Hepatic stellate cell (primary cell): ENCODE measurements around the gene MINDY4.

Experiments used
- DNase-seq: peaks from one replicate; pipeline ENCODE4 v3.0.0; 2011; ENCODE audit warnings: low spot score

MINDY4 gene

DNA sequence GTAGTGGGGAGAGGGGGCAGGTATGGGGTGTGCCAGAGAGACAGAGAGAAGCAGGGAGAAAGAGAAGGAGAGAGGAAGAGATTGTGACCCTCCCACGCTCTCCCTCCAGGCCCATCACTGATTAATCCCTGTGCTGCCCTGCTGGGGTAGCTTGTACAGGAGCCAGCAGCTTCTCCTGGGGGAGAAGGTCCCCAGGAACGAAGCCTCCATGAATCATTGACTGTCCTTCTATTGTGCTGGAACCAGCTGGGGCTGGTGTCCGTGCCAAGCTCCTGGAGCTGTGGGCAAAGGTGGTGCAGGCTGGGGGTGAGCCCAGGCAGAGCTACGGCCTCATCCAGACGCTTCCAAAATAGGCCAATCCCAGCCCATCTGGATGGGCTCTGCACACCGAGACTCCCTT, 161.3 kb downstream of the MINDY4 start:
- DNase-seq: peak; percentile 2

- peak; percentile 3 for DNase-seq
Measured at GRCh38 chr7:30933124-30933974, 162.1 kb downstream of the MINDY4 start.

- no peak for DNase-seq
Measured at GRCh38 chr7:30934225-30934624, 163.0 kb downstream of the MINDY4 start.

DNA sequence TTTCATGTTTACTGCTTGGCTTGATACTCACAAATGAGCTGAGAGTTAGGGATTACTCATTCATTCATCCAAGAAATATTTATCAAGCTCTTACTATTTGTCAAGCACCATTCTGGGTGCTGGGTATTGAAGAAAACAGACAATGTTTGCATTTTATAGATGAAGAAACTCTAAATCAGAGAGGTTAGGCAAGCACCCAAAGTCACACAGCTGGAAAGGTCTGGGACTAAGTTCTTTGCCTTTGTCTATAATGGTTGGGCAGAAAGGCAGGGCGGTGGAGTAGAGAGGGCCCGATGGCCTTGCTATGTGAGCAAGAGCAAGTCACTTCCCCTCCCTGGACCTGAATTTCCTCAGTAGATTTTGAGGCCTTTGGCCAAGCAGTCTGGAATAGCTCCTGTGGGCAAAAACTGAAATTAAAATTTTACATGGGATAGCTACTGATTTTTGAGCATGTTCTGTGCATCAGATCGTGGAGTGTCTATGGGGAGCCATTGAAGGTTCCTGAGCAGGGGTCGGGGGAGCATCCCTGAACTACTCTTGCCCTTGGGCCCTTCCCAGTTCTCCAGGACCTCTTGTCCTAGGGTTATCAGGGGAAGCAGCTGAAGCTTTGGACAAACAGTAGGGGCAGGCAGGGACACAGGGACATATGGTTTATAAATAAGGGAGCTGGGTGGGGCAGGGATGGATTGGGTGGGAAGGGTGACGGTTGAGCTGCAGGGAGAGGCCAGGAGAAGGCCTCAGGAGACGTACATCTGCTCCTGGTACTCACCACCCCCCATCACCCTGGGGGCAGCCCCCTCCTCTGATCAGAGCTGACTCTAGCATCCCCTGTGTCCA, 163.7 kb downstream of the MINDY4 start:
- DNase-seq: peak; percentile 3

DNA sequence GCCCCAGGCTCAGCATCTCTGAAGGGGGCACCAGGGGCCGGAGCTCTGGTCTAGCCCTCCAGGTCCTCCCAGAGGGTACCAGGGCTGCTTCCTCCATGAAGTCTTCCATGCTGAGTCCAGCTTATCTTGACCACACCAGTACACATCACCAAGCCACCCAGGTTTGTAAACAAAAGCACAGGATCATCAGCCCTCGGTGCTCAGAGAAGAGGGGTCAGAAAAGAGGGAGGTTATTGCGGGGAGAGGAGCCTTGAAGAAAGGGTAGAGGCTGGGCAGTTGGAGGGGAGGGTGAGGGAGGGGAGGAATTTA, 164.3 kb downstream of the MINDY4 start:
- no peak for DNase-seq

DNA sequence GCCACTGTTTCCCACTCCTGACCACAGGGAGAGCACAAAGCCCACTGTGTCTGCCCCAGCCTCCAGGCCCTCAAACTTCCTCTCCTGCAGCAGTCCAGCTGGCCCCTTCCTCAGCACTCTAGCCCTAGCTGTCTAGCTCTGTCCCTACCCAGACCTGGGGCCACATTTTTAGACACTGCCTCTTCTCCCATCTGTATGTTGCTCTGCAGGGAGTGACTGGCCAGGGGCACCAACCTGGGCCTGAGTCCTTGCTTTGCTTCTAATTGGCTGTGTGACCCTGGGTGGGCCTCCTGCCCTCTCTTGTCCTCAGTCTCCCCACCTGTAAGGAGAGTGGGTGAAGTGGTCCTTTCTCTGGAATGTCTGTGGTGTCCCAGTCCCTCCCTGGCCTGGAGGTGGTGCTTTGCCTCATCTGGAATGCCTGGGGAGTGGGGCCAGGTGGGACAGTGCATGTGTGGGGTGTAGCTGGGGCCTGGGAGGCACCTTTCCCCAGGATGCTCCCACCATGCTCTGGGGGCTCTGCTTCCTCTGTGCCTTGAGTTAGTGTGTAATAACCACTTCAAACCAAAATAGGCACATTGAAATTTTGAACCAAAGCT, 165.5 kb downstream of the MINDY4 start:
- no peak for DNase-seq

- DNase-seq: no peak
Measured at GRCh38 chr7:30937416-30937815, 166.2 kb downstream of the MINDY4 start.

GRCh38 chr7:30938435-30939316, 167.5 kb downstream of the MINDY4 start:
- peak; percentile 81 for DNase-seq

- DNase-seq: no peak
Measured at GRCh38 chr7:30941582-30942323, 170.5 kb downstream of the MINDY4 start.
